ENCODE data around the gene GRIP1.

GRCh38 chr12:66428870-66429269 is 250.0 kb downstream of the GRIP1 start:
- TF ChIP-seq CTCF (conservative IDR thresholded peaks at IDR 0.05 in 1 of 2, IDR thresholded peaks at IDR 0.05 in 1 of 2; ENCODE audit: low read depth in 1 of 2, low read length in 2 of 2) (no peak), EZH2 (IDR thresholded peaks at IDR 0.05; ENCODE audit: low read length, missing control alignments) (no peak)
